HS-5 (cell line): Measurements from ENCODE around the gene SEC22A.

Experiments
- DNase-seq: peaks from one replicate; pipeline ENCODE4 v3.0.0-alpha.2; 2012; ENCODE audit warnings: low read depth

The SEC22A gene

DNA sequence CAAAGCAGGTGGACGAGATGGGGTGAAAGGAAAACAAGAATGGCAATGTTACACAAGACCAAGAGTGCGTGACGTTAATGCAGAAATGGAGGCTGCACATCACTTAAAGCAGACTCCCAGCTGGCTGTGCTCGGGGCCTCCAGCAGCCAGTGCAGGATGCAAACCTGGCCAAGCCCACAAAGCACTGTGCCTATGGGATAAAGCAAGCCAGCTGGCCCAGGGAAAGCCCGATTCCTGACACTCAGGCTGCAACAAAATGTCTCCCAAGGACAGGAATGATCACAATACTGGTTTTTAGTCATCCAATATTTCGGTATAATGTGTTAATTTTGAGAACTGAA lies 86.2 kb downstream of the SEC22A start:
- no peak for DNase-seq

DNA sequence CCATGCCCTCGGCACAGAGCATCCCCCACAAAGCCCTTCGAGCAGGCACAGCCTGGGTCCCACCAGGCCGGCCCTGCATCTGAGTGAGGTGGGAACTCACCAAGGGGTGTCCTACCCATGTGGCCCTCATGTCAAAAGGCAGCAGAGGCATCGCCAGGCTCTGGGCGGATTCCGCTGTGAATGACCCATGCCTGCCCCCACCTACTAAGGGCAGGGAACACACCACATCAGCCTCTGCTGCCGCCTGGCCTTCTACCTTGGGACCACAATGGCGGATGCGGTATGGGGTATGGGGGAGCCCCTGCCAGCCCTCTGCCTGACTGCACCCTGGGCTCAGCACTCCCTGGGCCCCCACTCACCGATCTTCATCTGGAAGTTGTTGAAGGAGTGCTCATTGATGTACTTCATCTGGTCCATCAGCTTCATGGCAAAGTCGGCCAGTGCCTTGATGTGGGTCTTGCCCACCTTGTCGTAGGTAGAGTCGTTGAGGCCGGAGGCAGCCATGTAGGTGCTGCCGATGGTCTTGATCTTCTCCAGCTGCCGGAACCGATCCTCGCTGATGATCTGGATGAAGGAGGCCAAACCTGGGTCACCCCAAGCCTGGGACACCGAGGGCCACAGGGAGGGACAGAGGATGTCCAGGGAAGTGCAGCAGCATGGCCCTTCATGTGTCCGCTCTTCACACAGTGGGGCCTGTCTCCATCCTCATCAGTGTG lies 87.8 kb downstream of the SEC22A start:
- DNase-seq = no peak

DNA sequence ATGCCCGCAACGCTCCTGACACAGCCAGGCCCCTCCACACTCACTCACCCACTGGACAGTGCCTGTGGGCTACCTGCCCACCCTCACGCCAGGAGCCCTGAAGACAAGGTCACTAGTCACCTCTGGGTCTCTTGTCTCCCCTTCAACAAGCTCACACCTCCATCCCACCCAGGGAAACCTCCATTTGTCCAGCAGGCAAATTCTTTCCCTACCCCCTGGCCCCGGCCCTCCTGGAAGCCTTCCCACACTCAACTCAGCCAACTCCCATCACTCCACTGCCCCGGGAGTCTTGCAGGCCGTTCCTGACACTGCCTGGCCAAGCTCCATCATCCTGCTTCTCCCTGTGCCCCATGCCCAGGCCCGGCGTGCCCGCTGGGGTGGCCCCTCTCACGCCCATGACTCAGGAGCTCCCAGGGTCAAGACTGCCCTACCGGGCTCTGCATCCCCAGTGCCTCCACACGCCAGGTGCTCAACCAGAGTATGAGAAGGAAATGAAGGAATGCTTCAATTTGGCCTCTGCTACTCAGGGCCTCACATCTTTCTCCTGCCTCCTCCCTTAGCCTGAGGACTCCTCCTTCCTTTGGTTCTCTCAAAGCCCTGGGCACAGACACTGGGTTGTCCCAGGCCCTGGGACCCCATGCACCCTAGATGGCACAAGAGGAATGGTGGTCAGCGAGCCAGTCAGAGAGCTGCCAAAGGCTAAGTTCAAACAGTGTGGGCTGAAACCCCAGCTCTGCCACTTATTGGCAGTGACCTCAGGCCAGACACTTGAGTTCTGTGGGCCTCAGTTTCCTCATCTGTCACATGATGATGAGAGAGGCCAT lies 88.6 kb downstream of the SEC22A start:
- DNase-seq = no peak

DNA sequence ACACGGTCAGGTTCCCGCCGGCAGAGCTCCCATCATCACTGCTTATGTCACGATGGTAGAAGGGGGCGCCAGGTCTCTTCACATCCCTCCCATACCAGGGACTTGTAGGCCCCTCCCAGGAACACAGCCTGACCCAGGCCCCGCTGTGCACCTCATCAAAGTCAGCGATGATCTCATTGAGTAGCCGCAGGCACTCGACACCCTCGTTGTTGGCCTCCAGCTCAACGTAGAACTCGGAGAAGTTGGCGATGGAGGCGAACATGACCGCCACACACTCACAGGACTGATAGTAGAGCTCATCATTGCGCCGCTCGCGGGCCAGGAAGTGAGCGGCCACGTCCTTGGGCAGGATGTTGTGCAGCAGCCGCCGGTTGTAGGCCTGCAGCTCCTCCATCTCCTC lies 89.2 kb downstream of the SEC22A start:
- no peak for DNase-seq

DNA sequence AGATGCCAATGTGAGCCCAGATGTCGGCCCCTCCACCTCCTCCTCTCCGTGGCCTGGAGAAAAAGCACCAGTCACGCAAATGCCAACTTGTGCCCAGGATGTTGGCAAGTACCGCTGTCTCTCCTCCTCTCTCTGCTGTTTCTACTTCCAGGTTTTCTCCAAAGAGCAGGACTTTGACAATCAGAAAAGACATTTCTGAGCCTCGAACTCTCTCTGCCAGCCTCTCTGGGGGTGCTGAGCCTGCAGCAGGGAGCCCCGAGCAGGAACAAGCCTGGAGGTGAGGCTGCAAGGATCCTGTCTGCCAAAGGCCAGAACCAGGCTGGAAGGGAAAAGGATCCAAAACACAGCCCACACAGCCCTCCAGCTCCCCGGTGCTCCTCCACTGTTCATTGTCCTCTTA lies 89.7 kb downstream of the SEC22A start:
- DNase-seq = no peak

DNA sequence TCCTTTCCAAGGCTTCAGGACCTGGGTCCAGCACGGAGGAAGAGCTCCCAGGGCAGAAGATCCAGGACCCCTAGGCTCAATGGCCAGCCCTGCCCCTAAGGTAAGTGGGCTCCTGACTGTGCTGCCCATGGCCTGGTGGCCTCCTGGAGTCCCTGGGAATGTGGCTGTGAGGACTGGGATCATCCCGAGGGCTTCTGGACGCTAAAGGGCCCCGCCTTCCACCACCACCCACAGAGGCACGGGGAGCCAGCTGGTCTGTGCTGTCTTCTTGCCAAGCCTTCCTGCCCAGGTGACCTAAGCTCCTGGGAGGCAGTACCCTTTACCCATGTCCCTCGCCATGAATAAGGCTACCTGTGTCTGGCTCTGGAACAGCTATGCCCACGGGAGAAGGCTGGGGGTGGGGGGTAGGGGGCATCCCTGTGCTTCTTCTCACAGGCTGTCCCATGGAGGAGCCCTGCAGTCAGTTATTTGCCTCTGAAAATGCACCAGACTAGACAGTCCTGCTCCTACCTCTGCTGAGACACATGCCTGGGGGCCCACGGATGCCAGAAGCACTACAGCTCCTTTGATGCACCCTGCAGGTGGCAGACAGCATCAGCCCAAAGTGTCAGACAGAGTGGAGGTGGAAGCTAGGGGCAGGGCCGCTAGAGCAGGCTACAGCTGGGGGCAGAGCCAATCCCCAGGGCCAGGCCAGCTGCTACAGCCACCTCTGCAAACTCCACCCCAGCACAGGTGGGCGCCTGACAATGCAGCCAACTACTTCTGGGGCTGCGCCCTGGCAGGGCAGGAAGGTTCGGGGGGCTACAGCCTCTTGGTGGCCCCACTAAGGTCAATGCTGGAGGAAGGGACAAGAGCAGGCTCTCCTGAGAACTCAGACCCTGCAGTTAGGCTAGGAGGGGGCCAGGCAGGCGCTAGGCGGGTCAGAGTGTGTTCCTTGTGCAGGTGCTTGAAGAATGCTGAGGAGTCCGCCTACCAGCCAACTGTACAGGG lies 90.9 kb downstream of the SEC22A start:
- DNase-seq = no peak

DNA sequence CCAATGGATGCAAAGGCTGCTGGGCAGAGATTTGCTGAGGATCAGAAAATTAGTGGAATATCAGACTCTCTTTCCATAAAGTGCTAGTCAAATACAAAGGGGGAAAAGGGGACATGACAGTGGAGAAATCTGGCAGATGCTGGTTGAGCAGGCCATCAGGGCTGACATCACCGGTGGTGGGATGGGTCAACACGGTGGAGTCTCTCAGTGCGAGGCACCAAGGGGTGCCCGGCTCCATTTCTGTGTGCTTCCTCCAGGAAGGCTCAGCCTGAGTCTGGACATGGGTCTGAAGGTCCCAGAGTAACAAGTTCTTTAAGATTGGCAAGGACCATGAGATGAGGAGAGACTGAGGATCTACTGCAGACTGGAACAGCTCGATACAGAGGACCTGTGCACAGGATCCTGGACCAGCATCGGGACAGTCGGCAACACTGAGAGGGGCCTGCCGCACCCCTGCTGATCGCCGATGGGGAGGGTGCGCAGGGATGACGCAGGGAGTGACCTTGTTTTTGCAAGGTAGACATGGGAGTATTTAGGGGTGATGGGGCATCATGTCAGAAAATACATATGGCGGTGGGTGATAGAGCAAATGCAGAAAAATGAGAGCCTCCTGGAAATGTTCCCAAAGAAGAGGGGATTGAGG lies 92.7 kb downstream of the SEC22A start:
- no peak for DNase-seq

DNA sequence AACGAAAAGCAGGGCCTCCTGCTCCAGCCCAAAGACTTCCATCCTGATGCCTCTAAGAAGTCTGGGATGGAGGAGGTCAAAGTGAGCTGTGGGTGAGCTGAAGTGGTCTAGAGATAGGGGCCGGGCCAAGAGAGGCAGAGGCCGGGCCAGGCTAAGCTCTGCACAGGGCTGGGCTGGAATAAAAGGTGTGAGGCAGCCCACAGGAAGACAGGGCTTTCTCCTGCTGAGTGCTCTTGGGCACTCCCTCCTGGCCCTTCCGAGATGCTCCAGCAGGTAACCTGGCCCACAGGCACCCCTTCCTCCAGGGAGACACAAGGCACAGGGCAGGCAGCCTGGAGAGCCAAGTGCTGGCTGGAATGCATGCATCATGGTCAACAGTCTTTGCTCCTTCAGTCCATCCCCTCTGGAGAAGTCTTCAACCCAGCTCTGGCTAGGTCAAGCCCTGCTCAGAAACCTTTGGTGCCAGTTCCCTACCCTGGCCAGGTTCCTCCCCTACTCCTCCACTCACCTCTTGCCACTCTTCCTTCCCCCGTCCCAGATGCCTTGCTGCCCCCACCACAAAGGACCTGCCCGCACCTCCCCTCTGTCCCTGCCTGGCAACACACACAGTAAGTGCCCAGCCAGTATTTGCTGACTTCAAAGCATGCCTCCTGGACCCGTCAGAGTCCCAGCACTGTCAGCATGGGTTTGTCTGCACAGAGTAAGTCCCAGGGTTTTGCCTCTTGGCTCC lies 93.6 kb downstream of the SEC22A start:
- no peak for DNase-seq

DNA sequence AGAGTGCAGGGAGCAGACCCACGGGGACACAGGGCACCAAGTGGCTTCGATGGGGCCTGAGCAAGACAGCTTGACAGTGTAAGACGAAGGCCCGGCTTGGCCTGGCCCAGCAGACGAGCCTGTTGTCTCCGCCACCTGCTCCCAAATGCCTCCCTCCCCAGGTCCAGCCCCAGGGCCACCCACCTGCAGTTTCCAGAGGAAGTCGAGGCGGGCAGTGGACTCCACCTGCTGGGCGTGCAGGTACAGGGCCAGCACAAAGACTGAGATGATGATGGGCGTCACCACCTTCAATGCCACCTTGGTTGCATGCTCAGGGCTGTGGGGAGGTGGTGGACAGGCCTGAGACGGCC lies 94.1 kb downstream of the SEC22A start:
- DNase-seq = no peak

DNA sequence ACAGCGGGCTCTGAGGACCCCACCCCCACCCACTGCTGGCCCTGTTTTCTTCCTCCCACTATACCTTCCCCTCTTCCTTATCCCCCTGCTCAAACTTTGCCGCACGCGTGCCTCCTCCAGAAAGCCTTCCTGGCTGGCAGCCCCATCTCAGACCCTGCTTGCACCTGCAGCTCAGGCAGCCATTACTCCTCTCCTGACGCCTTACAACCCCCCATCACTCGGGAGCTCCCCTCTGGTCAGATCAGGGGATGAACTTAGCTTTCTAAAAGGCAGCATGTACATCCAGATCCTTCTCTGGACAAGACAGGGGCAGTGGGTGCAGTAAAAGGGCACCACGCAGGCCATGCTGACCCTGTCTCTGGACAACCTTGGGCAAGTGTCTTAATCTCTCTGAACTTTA lies 94.5 kb downstream of the SEC22A start:
- no peak for DNase-seq

DNA sequence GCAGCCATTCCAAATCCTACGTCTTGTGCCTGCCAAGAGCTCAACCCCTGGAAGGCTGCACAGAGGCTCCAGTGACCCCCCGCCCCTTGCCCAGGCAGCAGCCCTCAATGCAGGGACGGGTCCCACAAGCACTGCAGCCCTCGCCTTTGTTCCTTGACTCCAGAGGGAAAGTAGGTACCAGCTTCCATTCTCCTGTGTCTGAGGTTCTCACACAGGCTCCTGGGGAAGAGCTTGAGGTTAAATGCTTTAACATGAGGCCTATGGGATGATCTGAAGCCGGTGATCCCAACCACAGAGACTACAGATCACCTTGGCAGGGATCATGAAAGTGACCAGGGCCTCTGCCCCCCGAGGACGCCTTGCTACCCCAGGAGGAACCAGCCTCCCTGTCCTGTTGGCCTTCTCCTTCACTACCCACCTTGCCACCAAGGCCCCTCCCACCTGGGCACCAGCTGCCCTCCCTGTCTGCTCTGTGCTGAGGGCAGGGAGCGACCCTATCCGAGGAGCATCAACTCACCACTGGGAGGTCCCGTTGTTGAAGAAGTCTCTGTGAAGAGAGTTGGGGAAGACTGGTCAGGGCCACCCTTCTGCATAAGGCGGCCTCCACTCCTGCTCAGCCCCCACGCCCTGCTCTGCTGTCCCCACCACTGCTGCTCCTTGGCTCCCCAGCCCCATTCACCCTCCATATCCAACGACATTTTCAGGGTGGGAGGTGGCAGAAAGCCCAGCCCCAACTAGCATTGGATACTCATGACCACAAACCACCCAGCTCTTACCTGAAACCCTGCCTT lies 95.3 kb downstream of the SEC22A start:
- no peak for DNase-seq

DNA sequence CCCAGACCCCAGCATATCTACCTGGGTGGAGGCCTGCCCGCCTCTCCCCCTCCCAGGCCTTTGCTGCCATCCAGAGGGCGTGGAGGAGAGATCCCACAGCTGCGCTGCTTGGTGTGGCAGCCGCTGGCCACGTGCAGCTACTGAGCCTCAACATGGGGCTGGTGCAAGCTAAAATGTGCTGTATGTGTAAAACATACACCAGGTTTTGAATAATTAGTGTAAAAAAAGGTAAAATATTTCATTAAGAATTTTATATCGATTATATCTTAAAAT lies 95.8 kb downstream of the SEC22A start:
- DNase-seq = no peak

DNA sequence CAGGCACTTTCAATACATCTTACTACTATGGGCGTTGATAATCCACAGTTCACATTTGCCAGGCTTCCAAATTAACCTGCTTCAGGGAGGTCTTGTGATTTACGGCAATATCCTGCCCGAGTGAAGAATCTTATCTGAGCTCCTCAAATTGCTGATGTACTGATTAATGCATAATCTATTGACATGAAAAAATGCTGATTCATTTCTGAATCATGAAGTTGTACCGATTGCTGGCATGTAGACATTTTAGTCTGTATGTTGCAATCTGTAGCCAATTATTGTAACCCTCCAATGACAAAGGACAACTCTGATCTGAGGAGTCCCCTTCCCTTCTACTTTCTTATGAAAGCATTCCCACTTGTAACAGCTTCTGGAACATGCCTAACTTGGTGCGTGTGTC lies 97.2 kb downstream of the SEC22A start:
- DNase-seq = peak; percentile 34

DNA sequence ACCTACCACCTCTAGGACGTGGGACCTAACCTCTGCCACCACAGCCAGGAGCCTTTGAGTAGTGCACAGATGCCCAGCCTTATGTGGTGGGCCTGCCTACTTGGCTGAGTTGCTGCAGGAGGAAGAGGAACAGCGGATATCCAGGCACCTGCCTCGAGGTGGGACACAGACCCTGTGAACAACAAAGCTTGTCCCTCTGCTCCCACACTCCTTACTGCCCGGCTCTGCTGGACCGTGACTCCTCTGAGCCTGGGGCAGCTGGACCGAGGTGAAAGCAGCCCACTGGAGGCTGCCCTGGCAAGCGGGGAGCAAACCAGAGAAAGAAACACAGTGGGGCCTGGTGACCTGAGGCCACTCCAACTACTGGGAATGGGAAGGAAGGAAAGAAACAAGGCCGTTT lies 97.8 kb downstream of the SEC22A start:
- DNase-seq = no peak

DNA sequence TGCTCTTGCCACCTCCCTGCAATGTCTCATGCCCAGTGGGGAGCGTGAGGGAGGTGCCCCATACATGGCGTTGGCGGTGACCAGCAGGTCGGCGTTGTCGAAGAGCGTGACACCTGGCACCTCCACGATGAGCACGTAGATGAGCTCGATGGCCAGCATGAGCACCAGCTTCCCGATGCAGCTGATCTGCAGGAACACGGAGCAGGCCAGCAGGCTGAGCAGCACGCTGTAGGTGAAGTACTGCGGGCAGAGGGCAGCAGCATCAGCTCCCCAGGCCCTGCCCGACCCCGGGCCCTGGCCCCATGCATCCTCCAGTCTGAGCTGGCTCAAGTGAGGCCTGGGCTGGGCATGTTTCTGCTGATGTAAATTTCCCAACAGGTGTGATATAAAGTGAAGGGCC lies 98.3 kb downstream of the SEC22A start:
- DNase-seq = no peak

DNA sequence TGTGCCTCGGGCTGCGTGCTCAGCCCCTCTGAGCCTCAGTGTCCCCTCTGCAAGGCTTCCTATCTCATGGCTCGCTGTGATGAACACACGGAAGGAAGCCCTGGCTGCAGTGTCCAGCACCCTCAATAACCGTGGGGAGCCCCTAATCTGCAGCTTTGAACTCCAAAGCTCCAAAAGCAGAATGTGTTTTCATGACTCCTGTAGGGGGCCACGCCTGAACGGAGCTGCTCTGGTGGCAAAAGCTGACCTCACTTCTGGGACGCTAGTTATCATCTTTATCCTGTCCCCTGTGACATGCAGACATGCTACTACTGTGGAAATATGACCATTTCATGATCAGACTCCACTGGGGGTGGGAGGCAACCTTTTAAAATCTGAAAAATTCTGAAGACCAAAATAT lies 98.8 kb downstream of the SEC22A start:
- DNase-seq = no peak

DNA sequence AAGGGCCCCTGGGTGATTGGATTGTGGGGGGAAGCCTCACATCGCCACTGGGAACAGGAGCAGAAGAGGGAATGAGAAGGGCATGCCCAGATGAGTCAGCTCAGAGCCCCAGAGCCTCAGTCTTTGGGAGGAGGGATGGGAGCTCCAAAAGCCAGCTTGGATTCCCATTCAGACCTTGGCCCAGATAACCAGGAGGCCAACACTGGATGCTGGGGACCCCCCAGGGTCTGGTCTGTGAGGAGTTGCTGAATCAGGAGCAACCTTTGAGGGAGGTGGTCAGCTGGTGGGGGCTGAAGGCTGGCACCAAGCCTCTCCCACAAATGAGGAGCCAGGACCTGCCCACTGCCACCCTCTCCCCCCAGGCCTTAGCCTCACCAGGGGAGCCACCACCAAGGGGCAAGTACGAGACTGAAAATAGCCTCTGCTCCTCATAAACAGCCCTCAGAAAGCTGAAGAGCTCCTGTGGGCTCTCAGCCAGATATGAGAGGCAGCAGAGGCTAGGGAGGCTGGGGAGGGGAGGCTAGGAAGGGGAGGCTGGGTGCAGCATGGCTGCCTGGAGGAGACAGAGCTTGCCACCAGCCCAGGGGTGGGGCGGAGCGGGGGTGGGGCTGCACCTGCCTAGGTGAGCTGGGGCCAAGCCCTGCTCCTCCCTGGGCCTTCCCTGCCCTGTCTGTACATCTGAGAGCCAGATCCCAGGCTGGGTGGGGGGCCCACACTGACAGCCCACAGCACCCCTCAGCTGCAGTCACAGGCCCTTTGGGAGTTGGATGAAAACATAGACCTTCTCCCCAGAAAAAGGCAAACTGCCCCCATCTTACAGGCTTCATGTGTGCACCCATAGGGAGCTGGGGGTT lies 99.8 kb downstream of the SEC22A start:
- no peak for DNase-seq

DNA sequence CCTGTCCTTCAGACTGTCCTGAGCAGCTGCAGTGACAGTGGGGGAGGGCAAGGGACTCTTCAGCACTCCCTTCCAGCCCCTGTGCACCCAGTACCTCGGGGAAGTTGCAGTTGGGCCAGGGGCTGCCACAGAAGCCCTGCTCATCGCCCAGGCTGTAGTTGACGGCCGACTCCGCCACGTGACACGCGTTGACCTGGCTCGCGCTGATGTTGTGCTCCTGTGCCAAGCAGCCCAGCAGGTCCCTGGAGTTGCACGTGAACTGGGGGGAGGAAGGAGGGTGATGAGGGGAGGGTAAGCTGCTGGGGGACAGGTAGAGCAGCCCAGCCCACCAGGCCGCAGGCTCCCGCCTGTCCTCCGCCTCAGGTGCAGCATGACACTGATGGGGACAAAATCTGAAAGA lies 101.2 kb downstream of the SEC22A start:
- DNase-seq = no peak

DNA sequence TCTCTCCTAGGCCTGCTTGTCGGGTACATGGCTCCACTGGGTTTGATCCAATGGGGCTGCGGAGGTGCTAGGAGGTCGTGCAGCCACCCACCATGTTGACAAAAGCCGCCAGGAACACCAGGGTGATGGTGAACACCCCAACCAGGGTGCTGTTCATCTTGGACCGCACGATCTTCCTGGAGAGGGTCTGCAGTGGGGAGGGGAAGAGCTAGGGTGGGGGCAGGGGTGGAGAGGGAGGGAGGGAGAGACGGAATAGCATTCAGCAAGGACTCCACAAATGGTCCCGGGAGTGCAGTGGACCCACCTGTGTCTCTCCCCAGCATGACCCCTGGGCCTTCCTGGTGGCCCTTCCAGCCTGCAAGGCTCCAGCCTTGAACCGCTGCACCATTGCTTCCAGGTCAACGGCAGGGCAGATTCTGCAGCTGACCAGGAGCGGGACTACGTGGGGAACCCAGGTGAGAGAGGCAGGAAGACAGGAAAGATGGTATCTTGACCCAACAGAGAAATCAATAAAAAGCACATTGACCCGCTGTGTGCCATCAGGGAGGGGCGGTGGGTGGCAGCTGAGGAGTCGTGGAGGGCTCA lies 102.3 kb downstream of the SEC22A start:
- no peak for DNase-seq

DNA sequence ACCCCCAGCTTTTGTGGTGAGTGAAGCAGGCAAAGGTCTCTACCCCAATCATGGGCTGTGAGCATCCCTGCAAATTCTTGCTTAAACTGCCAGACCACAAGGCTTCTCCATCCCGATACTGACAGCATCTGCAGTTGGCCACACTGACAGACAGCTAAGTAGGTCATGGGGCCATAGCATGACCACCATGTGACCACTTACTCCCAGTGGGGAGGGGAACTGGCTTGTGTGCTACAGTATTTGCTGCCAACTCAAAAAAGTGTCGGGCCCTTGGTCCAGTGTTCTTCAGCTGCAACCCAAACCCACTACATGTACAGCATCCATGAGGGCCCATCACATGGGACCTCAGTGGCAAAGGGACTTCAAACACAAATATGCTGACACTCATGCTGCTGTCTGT lies 103.4 kb downstream of the SEC22A start:
- DNase-seq = no peak
